H1 (cell line): ENCODE measurements around the gene USB1. TPM values are rescaled to one million over a fixed set of nuclear protein-coding genes. Genes with fewer than 3 reads are reported as not detected.

Source experiments
- CTCF ChIA-PET: fragments of 300-600 bp; sonication (Branson Sonifier 250); formaldehyde crosslinking; loops from one replicate; lab custom pipeline; 2021; ENCODE audit not compliant: partially characterized antibody; lab: Charles Lee
- POLR2A ChIA-PET: fragments of 300-600 bp; sonication (Branson Sonifier 250); formaldehyde crosslinking; loops from one replicate; lab custom pipeline; 2021; ENCODE audit warnings: inconsistent platforms; ENCODE audit not compliant: partially characterized antibody; lab: Charles Lee
- DNase-seq, 2 experiments: peaks; one replicate each; pipeline versions ENCODE4 v3.0.0 to v3.0.0-alpha.2; 2010 to 2022; ENCODE audit warnings: low spot score in 2 of 2, low read depth in 1 of 2, mixed read lengths in 1 of 2
- FAIRE-seq: peaks from 2 replicates; lab custom pipeline; 2011; peaks lifted over from hg19 to GRCh38; lab: Jason Lieb, UNC
- H2AFZ ChIP-seq: 2 replicates; pipeline ENCODE4 v1.8.1; 2012; ENCODE audit warnings: low read length, inconsistent platforms
- H2AK5ac ChIP-seq: 2 replicates; pipeline ENCODE4 v1.6.1; 2013; ENCODE audit warnings: low read depth, low read length
- H2BK120ac ChIP-seq: replicated peaks from 2 replicates; pipeline ENCODE3; 2013; ENCODE audit warnings: low read depth, low read length, inconsistent platforms
- H2BK12ac ChIP-seq: 2 replicates; pipeline ENCODE4 v1.6.1; 2013; ENCODE audit warnings: low read depth, low read length
- H2BK15ac ChIP-seq: 2 replicates; pipeline ENCODE4 v1.6.1; 2013; ENCODE audit warnings: low read length
- H2BK20ac ChIP-seq: 2 replicates; pipeline ENCODE4 v1.6.1; 2013; ENCODE audit warnings: low read length
- H2BK5ac ChIP-seq: 2 replicates; pipeline ENCODE4 v1.6.1; 2013; ENCODE audit warnings: low read depth, low read length
- H3K14ac ChIP-seq: 2 replicates; pipeline ENCODE4 v1.6.1; 2013; ENCODE audit warnings: inconsistent platforms; ENCODE audit not compliant: insufficient read length
- H3K18ac ChIP-seq: 2 replicates; pipeline ENCODE4 v1.6.1; 2013; ENCODE audit warnings: low read length; ENCODE audit errors: extremely low read depth
- H3K23ac ChIP-seq: 2 replicates; pipeline ENCODE4 v1.6.1; 2013; ENCODE audit warnings: inconsistent platforms; ENCODE audit not compliant: insufficient read length
- H3K23me2 ChIP-seq: 2 replicates; pipeline ENCODE4 v1.6.1; 2013; ENCODE audit warnings: low read depth, low read length
- H3K27ac ChIP-seq: 2 replicates; pipeline ENCODE4 v1.6.1; 2011; ENCODE audit warnings: low read depth, low read length, inconsistent platforms
- H3K27me3 ChIP-seq, 4 experiments: replicated peaks in 1 of 4; 1 replicate in 1 of 4; 2 replicates in 3 of 4; pipeline versions ENCODE4 v1.6.1 to v1.8.1; 2011 to 2013; ENCODE audit warnings: low read length in 3 of 4, mild to moderate bottlenecking in 3 of 4, inconsistent platforms in 2 of 4, mixed read lengths in 2 of 4, moderate library complexity in 1 of 4; ENCODE audit not compliant: control insufficient read depth in 3 of 4, insufficient read depth in 3 of 4; ENCODE audit errors: extremely low read depth in 1 of 4
- H3K36me3 ChIP-seq, 4 experiments: 2 replicates each; pipeline versions ENCODE4 v1.6.1 to v1.8.1; 2011 to 2013; ENCODE audit warnings: mild to moderate bottlenecking in 4 of 4, low read length in 3 of 4, moderate library complexity in 2 of 4, control low read depth in 1 of 4, inconsistent platforms in 1 of 4; ENCODE audit not compliant: insufficient read depth in 4 of 4, control insufficient read depth in 2 of 4
- H3K4ac ChIP-seq: replicated peaks from 2 replicates; pipeline ENCODE3; 2013; ENCODE audit warnings: low read length, low read depth, mixed read lengths, inconsistent platforms; ENCODE audit not compliant: insufficient read length
- H3K4me1 ChIP-seq, 4 experiments: replicated peaks in 1 of 4; 1 replicate in 1 of 4; 2 replicates in 3 of 4; pipeline versions ENCODE4 v1.6.1 to v1.8.1; 2011 to 2013; ENCODE audit warnings: low read length in 3 of 4, inconsistent platforms in 2 of 4, mixed read lengths in 1 of 4; ENCODE audit not compliant: insufficient read depth in 4 of 4, control insufficient read depth in 3 of 4
- H3K4me2 ChIP-seq, 2 experiments: 2 replicates each; pipeline versions ENCODE4 v1.6.1 to v1.8.1; 2011 to 2013; ENCODE audit warnings: low read depth in 2 of 2, low read length in 2 of 2, control low read depth in 1 of 2, inconsistent platforms in 1 of 2, mild to moderate bottlenecking in 1 of 2; ENCODE audit not compliant: insufficient read depth in 1 of 2
- H3K4me3 ChIP-seq, 4 experiments: fragments of 200-600, 300-600 bp in 1 of 4; sonication (generic), shearing (Covaris generic), sonication (Bioruptor Twin) in 1 of 4; 2 replicates each; pipeline versions ENCODE4 v1.5.1 to v1.8.1; 2011 to 2016; ENCODE audit warnings: low read length in 4 of 4, low read depth in 3 of 4, control low read depth in 2 of 4, inconsistent platforms in 2 of 4, mild to moderate bottlenecking in 2 of 4, mixed read lengths in 1 of 4, moderate library complexity in 1 of 4; ENCODE audit not compliant: insufficient read depth in 2 of 4; ENCODE audit errors: extremely low read depth in 1 of 4
- H3K56ac ChIP-seq: replicated peaks from 2 replicates; pipeline ENCODE3; 2013; ENCODE audit warnings: low read depth, mild to moderate bottlenecking, mixed read lengths, low read length, inconsistent platforms; ENCODE audit not compliant: insufficient read length
- H3K79me1 ChIP-seq: 2 replicates; pipeline ENCODE4 v1.6.1; 2013; ENCODE audit warnings: low read depth, low read length, control low read depth
- H3K79me2 ChIP-seq, 2 experiments: 2 replicates each; pipeline versions ENCODE4 v1.6.1 to v1.8.1; 2012 to 2013; ENCODE audit warnings: low read length in 2 of 2, mild to moderate bottlenecking in 2 of 2, inconsistent platforms in 1 of 2; ENCODE audit not compliant: insufficient read depth in 2 of 2, control insufficient read depth in 1 of 2
- H3K9ac ChIP-seq, 4 experiments: replicated peaks in 1 of 4; 1 replicate in 1 of 4; 2 replicates in 3 of 4; pipeline versions ENCODE4 v1.6.1 to v1.8.1; 2011 to 2013; ENCODE audit warnings: low read depth in 3 of 4, low read length in 3 of 4, control low read depth in 2 of 4, mild to moderate bottlenecking in 2 of 4, moderate library complexity in 2 of 4, inconsistent platforms in 1 of 4; ENCODE audit errors: extremely low read depth in 1 of 4
- H3K9me3 ChIP-seq, 2 experiments: 2 replicates each; pipeline versions ENCODE4 v1.6.1 to v1.8.1; 2012 to 2013; ENCODE audit warnings: mild to moderate bottlenecking in 2 of 2, moderate library complexity in 2 of 2, control low read depth in 1 of 2, inconsistent platforms in 1 of 2, low read depth in 1 of 2, low read length in 1 of 2, mixed read lengths in 1 of 2; ENCODE audit not compliant: insufficient read depth in 2 of 2
- H4K20me1 ChIP-seq, 2 experiments: replicated peaks in 1 of 2; 2 replicates each; pipeline versions ENCODE3 to v1.8.1; 2011 to 2013; ENCODE audit warnings: inconsistent platforms in 2 of 2, low read length in 2 of 2, mild to moderate bottlenecking in 1 of 2; ENCODE audit not compliant: insufficient read depth in 2 of 2, control insufficient read depth in 1 of 2
- H4K5ac ChIP-seq: 2 replicates; pipeline ENCODE4 v1.6.1; 2013; ENCODE audit warnings: low read length, low read depth, mixed read lengths, inconsistent platforms; ENCODE audit not compliant: insufficient read length
- H4K8ac ChIP-seq: 2 replicates; pipeline ENCODE4 v1.8.0; 2013; ENCODE audit warnings: mild to moderate bottlenecking, moderate library complexity, low read length, inconsistent platforms; ENCODE audit not compliant: insufficient read depth; ENCODE audit errors: extremely low read depth
- H4K91ac ChIP-seq: replicated peaks from 2 replicates; pipeline ENCODE3; 2013; ENCODE audit warnings: low read length, mixed read lengths, inconsistent platforms; ENCODE audit not compliant: insufficient read length
- BRCA1 ChIP-seq: IDR thresholded peaks from 2 replicates; pipeline ENCODE4 v1.6.1; 2012; ENCODE audit warnings: low read depth, low read length, improper control_type of control experiment
- HDAC6 ChIP-seq: IDR thresholded peaks from one replicate; pipeline ENCODE4 v1.7.1; 2012; ENCODE audit warnings: low read depth, mild to moderate bottlenecking, inconsistent platforms, low read length, moderate library complexity
- NRF1 ChIP-seq: IDR thresholded peaks from 2 replicates; pipeline ENCODE4 v1.6.1; 2011; ENCODE audit warnings: mild to moderate bottlenecking, low read depth, low read length, improper control_type of control experiment
- SIN3A ChIP-seq, 2 experiments: IDR thresholded peaks in 1 of 2; conservative IDR thresholded peaks in 1 of 2; 2 replicates each; pipeline ENCODE4 v1.6.1; 2011 to 2012; ENCODE audit warnings: low read length in 2 of 2, improper control_type of control experiment in 1 of 2, low read depth in 1 of 2, mild to moderate bottlenecking in 1 of 2
- SIX5 ChIP-seq: IDR thresholded peaks from 2 replicates; pipeline ENCODE4 v1.6.1; 2011; ENCODE audit warnings: mild to moderate bottlenecking, low read depth, low read length
- WGBS, 2 experiments: shearing (Covaris generic) in 1 of 2; methylation state at CpG; one replicate each; pipeline versions ENCODE4 v1.1.6 to v1.1.7; 2013 to 2015; ENCODE audit warnings: low lambda C conversion rate in 2 of 2, mixed read lengths in 2 of 2, inconsistent platforms in 1 of 2, low coverage in 1 of 2, missing lambda C conversion rate in 1 of 2; ENCODE audit not compliant: insufficient replicate concordance in 2 of 2, insufficient coverage in 1 of 2, insufficient read length in 1 of 2; ENCODE audit errors: extremely low coverage in 1 of 2, missing lambda C conversion rate in 1 of 2; 5-methylcytosine and 5-hydroxymethylcytosine counted together
- polyA plus RNA-seq, 7 experiments: library from polyadenylated mRNA; depleted of rRNA in 3 of 7; stranded (reverse) in 5 of 7; unstranded in 2 of 7; fragments of >200 nt in 5 of 7; fragments of 200-250 nt in 2 of 7; gene quantifications; 1 replicate in 5 of 7; 2 replicates in 1 of 7; 4 replicates in 1 of 7; pipeline versions ENCODE4 v1.2.1 to v1.2.3, GENCODE V29; 2011 to 2013; ENCODE audit warnings: missing spikeins in 2 of 7, mixed read lengths in 2 of 7
- total RNA-seq: library from RNA; stranded (reverse); fragmentation: NEBNext Ultra II Directional; extraction: Animal tissue kit (Norgen Biotek cat#: 25700); gene quantifications from 2 replicates; pipeline ENCODE4 v1.2.1, GENCODE V29; 2021

USB1 gene
- total and polyA plus RNA-seq, 2 of the 8 experiments (the other 6 are each of a cell fraction or from before 2014, with no cell fraction given), result 65.4 to 75.9 TPM

DNA sequence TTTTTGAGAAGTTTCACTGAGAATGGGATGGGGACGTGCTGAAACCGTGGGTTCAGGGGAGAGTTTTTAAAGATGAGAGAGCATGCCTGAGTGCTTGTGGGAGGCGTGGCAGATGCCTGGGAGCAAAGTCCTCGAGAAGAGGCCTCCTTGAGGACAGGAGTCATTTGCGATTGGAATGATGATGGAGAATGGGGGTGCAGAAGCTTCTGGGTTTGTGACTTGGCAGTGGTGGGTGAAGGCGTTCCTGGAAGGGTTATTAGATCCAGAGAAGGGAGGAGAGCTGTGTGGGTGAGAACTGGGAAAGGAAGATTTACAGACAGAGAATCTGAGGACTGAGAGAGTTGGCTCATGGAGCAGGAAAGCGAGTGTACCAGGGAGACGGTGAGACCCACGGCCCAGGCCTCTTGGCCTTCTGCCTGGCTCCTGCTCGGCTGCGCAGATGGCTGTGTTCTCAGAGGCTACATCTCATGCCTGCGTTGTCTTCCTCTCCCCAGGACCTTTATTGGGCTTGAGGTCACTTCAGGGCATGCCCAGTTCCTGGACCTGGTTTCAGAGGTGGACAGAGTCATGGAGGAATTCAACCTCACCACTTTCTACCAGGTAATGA, 15.7 kb downstream of the USB1 start:
- FAIRE-seq (no peak), DNase-seq (no peak)
- TF ChIP-seq SIX5 (no peak), BRCA1 (no peak), NRF1 (no peak), SIN3A (conservative IDR thresholded peaks at IDR 0.05 in 1 of 2, IDR thresholded peaks at IDR 0.05 in 1 of 2; ENCODE audit: low read depth in 1 of 2, low read length in 2 of 2) (no peak), HDAC6 (no peak)
- Histone ChIP-seq H3K79me2 (no peaks in the 10 kb centered on the region), H4K20me1 (peaks cover 0 to 2% of the 10 kb centered on the region in 2 experiments), H3K4ac (no peak overlapping the region), H3K9me3 (no peaks in the 10 kb centered on the region), H2BK5ac (no peak overlapping the region), H2BK12ac (no peak overlapping the region), H3K4me1 (no peaks in the 10 kb centered on the region; a peak in 1 of 7 replicates), H3K23ac (no peak overlapping the region), H3K27me3 (no peaks in the 10 kb centered on the region), H3K27ac (no peak overlapping the region), H2BK15ac (no peak overlapping the region), H3K14ac (no peak overlapping the region), H3K23me2 (no peaks in the 10 kb centered on the region), H3K56ac (no peak overlapping the region), H3K18ac (no peak overlapping the region), H2AFZ (no peak overlapping the region), H4K5ac (no peak overlapping the region), H3K36me3 (no peaks in the 10 kb centered on the region; a peak in 1 of 8 replicates), H3K9ac (no peak overlapping the region), H3K79me1 (0 out of 2 replicates have a peak, but pooled peaks cover 2% of the 10 kb centered on the region), H2AK5ac (no peak overlapping the region), H4K8ac (no peak overlapping the region), H2BK20ac (no peak overlapping the region), H2BK120ac (no peak overlapping the region), H3K4me2 (no peak overlapping the region), H4K91ac (no peak overlapping the region), H3K4me3 (no peak overlapping the region)
- POLR2A ChIA-PET, result interaction anchor here (1.2 kb wide), 2 partner anchors 21 to 91 kb away, joined by 3 read pairs; no protein-coding TSS in a partner anchor
- WGBS, 2 experiments, result 92% methylated on average over 12 of the region's 12 CpGs; no CpG with 5 or more reads in 1 of the 2 experiments
- CTCF ChIA-PET, result interaction anchor here (1.6 to 5.3 kb wide), 3 partner anchors 93 to 111 kb away, joined by 8 to 52 read pairs (median 10); no protein-coding TSS in a partner anchor
